ENCODE data around the gene FCER1G. TPM values are rescaled to one million over a fixed set of nuclear protein-coding genes. Genes with fewer than 3 reads are reported as not detected.

FCER1G gene
- total and polyA plus RNA-seq, 9 of the 15 experiments (the other 6 are each of a cell fraction or from before 2014, with no cell fraction given): 0.15 to 0.69 (median 0.31) TPM; not detected in 2

DNA sequence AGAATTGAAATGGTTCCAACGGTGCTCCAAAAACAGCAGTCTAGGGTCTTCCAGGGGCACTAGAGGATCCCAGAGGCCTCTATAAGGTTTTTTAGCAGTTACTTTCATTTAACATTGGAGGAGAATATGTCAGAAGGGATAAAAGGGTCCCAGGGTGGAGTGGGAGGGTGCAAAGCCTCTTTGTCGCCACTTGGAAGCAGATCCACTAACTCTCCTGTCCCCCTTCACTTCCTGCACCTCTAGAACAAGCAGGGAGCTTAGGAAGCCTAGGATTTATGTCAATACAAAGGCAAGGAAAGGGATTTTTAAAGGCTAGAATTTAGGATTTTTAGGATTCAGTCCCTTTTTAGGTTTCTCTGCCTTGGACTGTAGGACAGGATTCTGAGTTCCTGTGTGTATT is 51.7 kb downstream of the FCER1G start:
- Histone ChIP-seq H3K4me1 (replicated peaks in 1 of 2; ENCODE audit: control insufficient read depth in 2 of 2, insufficient read depth in 2 of 2, low read length in 2 of 2) (no peaks in the 10 kb centered on the region), H3K27me3 (ENCODE audit: control insufficient read depth in 2 of 2, insufficient read depth in 2 of 2, low read length in 2 of 2) (peaks cover 3 to 29% of the 10 kb centered on the region in 2 experiments; a peak in 4 of 5 replicates), H3K4me3 (no peak overlapping the region), H2AFZ (ENCODE audit: low read depth, low read length) (no peak overlapping the region), H3K9ac (ENCODE audit: insufficient read depth in 1 of 2, low read depth in 2 of 2, low read length in 2 of 2) (no peak overlapping the region), H3K9me3 (replicated peaks; ENCODE audit: control insufficient read depth, insufficient read depth, low read depth, low read length) (no peaks in the 10 kb centered on the region), H3K27ac (ENCODE audit: extremely low read depth, low read depth, low read length) (no peak overlapping the region), H4K20me1 (replicated peaks; ENCODE audit: control insufficient read depth, insufficient read depth, low read length) (no peaks in the 10 kb centered on the region), H3K36me3 (ENCODE audit: control insufficient read depth, insufficient read depth, low read length) (no peaks in the 10 kb centered on the region), H3K4me2 (ENCODE audit: insufficient read depth, low read length) (no peak overlapping the region), H3K9me1 (ENCODE audit: control insufficient read depth, insufficient read depth, low read length) (no peaks in the 10 kb centered on the region), H3K79me2 (ENCODE audit: control insufficient read depth, insufficient read depth, low read length) (no peaks in the 10 kb centered on the region)
- DNase-seq (ENCODE audit: extremely low read depth in 1 of 4, low spot score in 3 of 4): no peak
- ChIA-PET POLR2A (interaction anchor here (0.6 to 1.2 kb wide), 3 partner anchors 17 to 1155 kb away, joined by 3 read pairs; no protein-coding TSS in a partner anchor), CTCF (ENCODE audit: low intra/inter-chr PET ratio) (no interaction called here)
- no peak for ATAC-seq
- intact Hi-C loops (cut with micrococcal nuclease) (no loop called here), in situ Hi-C loops (cut with MboI) (no loop called here)
- no peak for FAIRE-seq
- WGBS (ENCODE audit: insufficient coverage, low coverage, missing lambda C conversion rate): 0% methylated on average over 2 of the region's 2 CpGs
- BruUV-seq (replicated peaks): no TSS peak
- TF ChIP-seq PURB (CRISPR knock-in tag; IDR thresholded peaks at IDR 0.05; ENCODE audit: low read depth) (no peak), SPI1 (IDR thresholded peaks at IDR 0.05; ENCODE audit: borderline replicate concordance, low read depth, low read length) (no peak)

DNA sequence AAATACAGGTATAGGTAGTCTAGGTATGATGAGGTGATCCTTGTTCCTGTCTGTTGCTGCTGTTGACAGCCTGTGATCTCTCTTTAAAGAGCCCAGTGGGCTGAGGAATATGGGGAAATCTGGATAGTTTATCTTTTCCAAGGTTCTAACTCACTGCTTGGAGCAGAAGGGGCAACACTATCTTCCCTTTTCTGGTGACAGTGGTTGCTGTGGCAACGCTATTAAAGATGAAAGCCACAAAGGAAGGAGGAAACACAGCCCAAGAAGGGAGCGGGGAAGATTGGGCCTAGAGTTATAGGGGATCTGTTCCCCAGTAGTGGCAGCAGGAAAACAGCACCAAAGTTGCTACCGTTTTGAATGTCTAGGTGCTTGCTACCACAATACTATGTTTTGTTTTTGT is 52.2 kb downstream of the FCER1G start:
- Histone ChIP-seq H4K20me1 (replicated peaks; ENCODE audit: control insufficient read depth, insufficient read depth, low read length) (no peaks in the 10 kb centered on the region), H3K27ac (ENCODE audit: extremely low read depth, low read depth, low read length) (no peak overlapping the region), H3K4me3 (no peak overlapping the region), H3K4me1 (replicated peaks in 1 of 2; ENCODE audit: control insufficient read depth in 2 of 2, insufficient read depth in 2 of 2, low read length in 2 of 2) (no peaks in the 10 kb centered on the region), H3K9me3 (replicated peaks; ENCODE audit: control insufficient read depth, insufficient read depth, low read depth, low read length) (no peaks in the 10 kb centered on the region), H3K9me1 (ENCODE audit: control insufficient read depth, insufficient read depth, low read length) (no peaks in the 10 kb centered on the region), H3K27me3 (ENCODE audit: control insufficient read depth in 2 of 2, insufficient read depth in 2 of 2, low read length in 2 of 2) (peaks cover 3 to 27% of the 10 kb centered on the region in 2 experiments; a peak in 4 of 5 replicates), H2AFZ (ENCODE audit: low read depth, low read length) (no peak overlapping the region), H3K79me2 (ENCODE audit: control insufficient read depth, insufficient read depth, low read length) (no peaks in the 10 kb centered on the region), H3K4me2 (ENCODE audit: insufficient read depth, low read length) (no peak overlapping the region), H3K36me3 (ENCODE audit: control insufficient read depth, insufficient read depth, low read length) (no peaks in the 10 kb centered on the region), H3K9ac (ENCODE audit: insufficient read depth in 1 of 2, low read depth in 2 of 2, low read length in 2 of 2) (no peak overlapping the region)
- ChIA-PET POLR2A (no interaction called here), CTCF (ENCODE audit: low intra/inter-chr PET ratio) (no interaction called here)
- 4% methylated on average over 3 of the region's 3 CpGs for WGBS (ENCODE audit: insufficient coverage, low coverage, missing lambda C conversion rate)
- BruUV-seq (replicated peaks): no TSS peak
- in situ Hi-C loops (cut with MboI) (no loop called here), intact Hi-C loops (cut with micrococcal nuclease) (no loop called here)
- ATAC-seq (no peak), FAIRE-seq (no peak), DNase-seq (ENCODE audit: extremely low read depth in 1 of 4, low spot score in 3 of 4) (no peak)
- TF ChIP-seq RFX1 (IDR thresholded peaks at IDR 0.05) (peak; percentile 73), HDAC3 (IDR thresholded peaks at IDR 0.05; ENCODE audit: borderline replicate concordance, partially characterized antibody) (no peak), HSF4 (CRISPR knock-in tag; IDR thresholded peaks at IDR 0.05; ENCODE audit: borderline replicate concordance) (no peak)

Small RNA genes lying within 50 kb of the gene (microRNA-seq; reads per million reads assigned to microRNA genes)
- gene MIR5187 (ENCODE audit: borderline microRNAs expressed): 0.36 reads per million

Other genes with a start within 250 kb of the FCER1G start
Only the 7 nearest of the 22 such genes appear.
- gene B4GALT3, start 37.8 kb upstream of the FCER1G start, total RNA-seq (2014; rRNA removed): 37.1 and 68.3 TPM in 2 replicates
- gene B4GALT3, start 37.8 kb upstream of the FCER1G start, total RNA-seq (2014; rRNA removed; fragmentation: Illumina TruSeq; extraction: Trizol): 32.0 TPM in 2 replicates
- 38.0 and 41.2 TPM in 2 replicates for gene B4GALT3, start 37.8 kb upstream of the FCER1G start, total RNA-seq (2015; rRNA removed; fragmentation: Illumina TruSeq; extraction: Trizol)
- gene B4GALT3, start 37.8 kb upstream of the FCER1G start, total RNA-seq (2021): 57.6 and 59.9 TPM in 2 replicates
- 31.2 and 48.5 TPM in 2 replicates for gene B4GALT3, start 37.8 kb upstream of the FCER1G start, polyA plus RNA-seq (2011; rRNA removed)
- gene B4GALT3, start 37.8 kb upstream of the FCER1G start, polyA plus RNA-seq (2014; fragmentation: Illumina TruSeq; extraction: Trizol): 82.0 and 85.4 TPM in 2 replicates
- 100 to 1,000 TPM in 1 of 2 experiments, 10 to 100 TPM in 1; 46.1 to 103 TPM for gene B4GALT3, start 37.8 kb upstream of the FCER1G start, polyA plus RNA-seq (2014; fragmentation: Nextera tagmentation; extraction: Ambion mirVana)
- gene B4GALT3, start 37.8 kb upstream of the FCER1G start, polyA plus RNA-seq (2014; rRNA removed): 50.7 and 66.4 TPM in 2 replicates
- gene ADAMTS4, start 16.2 kb upstream of the FCER1G start, total RNA-seq (2014; rRNA removed): 0.41 and 1.1 TPM in 2 replicates
- gene ADAMTS4, start 16.2 kb upstream of the FCER1G start, total RNA-seq (2014; rRNA removed; fragmentation: Illumina TruSeq; extraction: Trizol): 0.29 and 0.32 TPM in 2 replicates
- gene ADAMTS4, start 16.2 kb upstream of the FCER1G start, total RNA-seq (2015; rRNA removed; fragmentation: Illumina TruSeq; extraction: Trizol): 0.18 and 0.41 TPM in 2 replicates
- 1.5 and 3.7 TPM in 2 replicates for gene ADAMTS4, start 16.2 kb upstream of the FCER1G start, total RNA-seq (2021)
- 0.27 and 0.45 TPM in 2 replicates for gene ADAMTS4, start 16.2 kb upstream of the FCER1G start, polyA plus RNA-seq (2011; rRNA removed)
- 0.52 and 1.6 TPM in 2 replicates for gene ADAMTS4, start 16.2 kb upstream of the FCER1G start, polyA plus RNA-seq (2014; fragmentation: Illumina TruSeq; extraction: Trizol)
- gene ADAMTS4, start 16.2 kb upstream of the FCER1G start, polyA plus RNA-seq (2014; fragmentation: Nextera tagmentation; extraction: Ambion mirVana): under 1 TPM; 0.07 to 0.13 TPM
- 0.58 and 0.85 TPM in 2 replicates for gene ADAMTS4, start 16.2 kb upstream of the FCER1G start, polyA plus RNA-seq (2014; rRNA removed)
- 158 and 175 TPM in 2 replicates for gene NDUFS2, start 12.9 kb upstream of the FCER1G start, total RNA-seq (2014; rRNA removed)
- 106 and 109 TPM in 2 replicates for gene NDUFS2, start 12.9 kb upstream of the FCER1G start, total RNA-seq (2014; rRNA removed; fragmentation: Illumina TruSeq; extraction: Trizol)
- gene NDUFS2, start 12.9 kb upstream of the FCER1G start, total RNA-seq (2015; rRNA removed; fragmentation: Illumina TruSeq; extraction: Trizol): 147 TPM in 2 replicates
- gene NDUFS2, start 12.9 kb upstream of the FCER1G start, total RNA-seq (2021): 86.7 and 87.5 TPM in 2 replicates
- gene NDUFS2, start 12.9 kb upstream of the FCER1G start, polyA plus RNA-seq (2011; rRNA removed): 174 and 176 TPM in 2 replicates
- 140 and 141 TPM in 2 replicates for gene NDUFS2, start 12.9 kb upstream of the FCER1G start, polyA plus RNA-seq (2014; fragmentation: Illumina TruSeq; extraction: Trizol)
- 100 to 1,000 TPM in 1 of 2 experiments, 10 to 100 TPM in 1; 70.0 to 115 TPM for gene NDUFS2, start 12.9 kb upstream of the FCER1G start, polyA plus RNA-seq (2014; fragmentation: Nextera tagmentation; extraction: Ambion mirVana)
- 172 and 181 TPM in 2 replicates for gene NDUFS2, start 12.9 kb upstream of the FCER1G start, polyA plus RNA-seq (2014; rRNA removed)
- 0.41 TPM in 1 of 2 replicates, not detected in the other for gene APOA2, start 8.3 kb downstream of the FCER1G start, total RNA-seq (2014; rRNA removed)
- not detected in 2 replicates for gene APOA2, start 8.3 kb downstream of the FCER1G start, total RNA-seq (2014; rRNA removed; fragmentation: Illumina TruSeq; extraction: Trizol)
- 0.54 TPM in 1 of 2 replicates, not detected in the other for gene APOA2, start 8.3 kb downstream of the FCER1G start, total RNA-seq (2015; rRNA removed; fragmentation: Illumina TruSeq; extraction: Trizol)
- 0.64 and 2.6 TPM in 2 replicates for gene APOA2, start 8.3 kb downstream of the FCER1G start, total RNA-seq (2021)
- 0.50 TPM in 1 of 2 replicates, not detected in the other for gene APOA2, start 8.3 kb downstream of the FCER1G start, polyA plus RNA-seq (2011; rRNA removed)
- 1.1 TPM in 1 of 2 replicates, not detected in the other for gene APOA2, start 8.3 kb downstream of the FCER1G start, polyA plus RNA-seq (2014; fragmentation: Illumina TruSeq; extraction: Trizol)
- 1 to 10 TPM in 1 of 2 experiments, under 1 TPM in 1; 0.93 to 1.6 TPM for gene APOA2, start 8.3 kb downstream of the FCER1G start, polyA plus RNA-seq (2014; fragmentation: Nextera tagmentation; extraction: Ambion mirVana)
- not detected in 2 replicates for gene APOA2, start 8.3 kb downstream of the FCER1G start, polyA plus RNA-seq (2014; rRNA removed)
- gene TOMM40L, start 10.8 kb downstream of the FCER1G start, total RNA-seq (2014; rRNA removed): 21.9 and 27.6 TPM in 2 replicates
- gene TOMM40L, start 10.8 kb downstream of the FCER1G start, total RNA-seq (2014; rRNA removed; fragmentation: Illumina TruSeq; extraction: Trizol): 27.7 and 29.2 TPM in 2 replicates
- 24.2 and 25.2 TPM in 2 replicates for gene TOMM40L, start 10.8 kb downstream of the FCER1G start, total RNA-seq (2015; rRNA removed; fragmentation: Illumina TruSeq; extraction: Trizol)
- 27.4 and 27.7 TPM in 2 replicates for gene TOMM40L, start 10.8 kb downstream of the FCER1G start, total RNA-seq (2021)
- 18.9 and 20.2 TPM in 2 replicates for gene TOMM40L, start 10.8 kb downstream of the FCER1G start, polyA plus RNA-seq (2011; rRNA removed)
- 33.4 and 33.6 TPM in 2 replicates for gene TOMM40L, start 10.8 kb downstream of the FCER1G start, polyA plus RNA-seq (2014; fragmentation: Illumina TruSeq; extraction: Trizol)
- gene TOMM40L, start 10.8 kb downstream of the FCER1G start, polyA plus RNA-seq (2014; fragmentation: Nextera tagmentation; extraction: Ambion mirVana): 10 to 100 TPM in 1 of 2 experiments, 1 to 10 TPM in 1; 9.6 to 12.9 TPM
- 27.5 and 34.9 TPM in 2 replicates for gene TOMM40L, start 10.8 kb downstream of the FCER1G start, polyA plus RNA-seq (2014; rRNA removed)
- not detected in 2 replicates for gene NR1I3, start 22.9 kb downstream of the FCER1G start, total RNA-seq (2014; rRNA removed)
- gene NR1I3, start 22.9 kb downstream of the FCER1G start, total RNA-seq (2014; rRNA removed; fragmentation: Illumina TruSeq; extraction: Trizol): not detected in 2 replicates
- gene NR1I3, start 22.9 kb downstream of the FCER1G start, total RNA-seq (2015; rRNA removed; fragmentation: Illumina TruSeq; extraction: Trizol): not detected in 2 replicates
- not detected in 2 replicates for gene NR1I3, start 22.9 kb downstream of the FCER1G start, total RNA-seq (2021)
- not detected in 2 replicates for gene NR1I3, start 22.9 kb downstream of the FCER1G start, polyA plus RNA-seq (2011; rRNA removed)
- gene NR1I3, start 22.9 kb downstream of the FCER1G start, polyA plus RNA-seq (2014; fragmentation: Illumina TruSeq; extraction: Trizol): not detected in 2 replicates
- gene NR1I3, start 22.9 kb downstream of the FCER1G start, polyA plus RNA-seq (2014; fragmentation: Nextera tagmentation; extraction: Ambion mirVana): under 1 TPM in 1 of 2 experiments, not detected in 1; 0.11 TPM
- gene NR1I3, start 22.9 kb downstream of the FCER1G start, polyA plus RNA-seq (2014; rRNA removed): not detected in 2 replicates
- gene PCP4L1, start 43.5 kb downstream of the FCER1G start, total RNA-seq (2014; rRNA removed): not detected in 2 replicates
- not detected in 2 replicates for gene PCP4L1, start 43.5 kb downstream of the FCER1G start, total RNA-seq (2014; rRNA removed; fragmentation: Illumina TruSeq; extraction: Trizol)
- gene PCP4L1, start 43.5 kb downstream of the FCER1G start, total RNA-seq (2015; rRNA removed; fragmentation: Illumina TruSeq; extraction: Trizol): not detected in 2 replicates
- not detected in 2 replicates for gene PCP4L1, start 43.5 kb downstream of the FCER1G start, total RNA-seq (2021)
- gene PCP4L1, start 43.5 kb downstream of the FCER1G start, polyA plus RNA-seq (2011; rRNA removed): not detected in 2 replicates
- gene PCP4L1, start 43.5 kb downstream of the FCER1G start, polyA plus RNA-seq (2014; fragmentation: Illumina TruSeq; extraction: Trizol): not detected in 2 replicates
- not detected for gene PCP4L1, start 43.5 kb downstream of the FCER1G start, polyA plus RNA-seq (2014; fragmentation: Nextera tagmentation; extraction: Ambion mirVana)
- gene PCP4L1, start 43.5 kb downstream of the FCER1G start, polyA plus RNA-seq (2014; rRNA removed): not detected in 2 replicates